Activated T-cell treated with anti-CD3 and anti-CD28 coated beads for 4 hours (primary cell): ENCODE data around the gene AKAP13.
A peak's percentile ranks its signal among the peaks of the same experiment; 100 is the strongest.
"Not testable (repeated sequence)": the region's sequence is repeated elsewhere in the genome, so short reads cannot be mapped to it uniquely, and the experiment has no call there.

Source experiments
- DNase-seq: peaks from one replicate; pipeline ENCODE4 v3.0.0-alpha.2; 2020

Gene AKAP13

DNA sequence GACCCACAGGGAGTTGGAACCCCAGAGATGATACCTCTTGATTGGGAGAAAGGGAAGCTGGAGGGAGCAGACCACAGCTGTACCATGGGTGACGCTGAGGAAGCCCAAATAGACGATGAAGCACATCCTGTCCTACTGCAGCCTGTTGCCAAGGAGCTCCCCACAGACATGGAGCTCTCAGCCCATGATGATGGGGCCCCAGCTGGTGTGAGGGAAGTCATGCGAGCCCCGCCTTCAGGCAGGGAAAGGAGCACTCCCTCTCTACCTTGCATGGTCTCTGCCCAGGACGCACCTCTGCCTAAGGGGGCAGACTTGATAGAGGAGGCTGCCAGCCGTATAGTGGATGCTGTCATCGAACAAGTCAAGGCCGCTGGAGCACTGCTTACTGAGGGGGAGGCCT lies 201.1 kb downstream of the AKAP13 start:
- DNase-seq: no peak

DNA sequence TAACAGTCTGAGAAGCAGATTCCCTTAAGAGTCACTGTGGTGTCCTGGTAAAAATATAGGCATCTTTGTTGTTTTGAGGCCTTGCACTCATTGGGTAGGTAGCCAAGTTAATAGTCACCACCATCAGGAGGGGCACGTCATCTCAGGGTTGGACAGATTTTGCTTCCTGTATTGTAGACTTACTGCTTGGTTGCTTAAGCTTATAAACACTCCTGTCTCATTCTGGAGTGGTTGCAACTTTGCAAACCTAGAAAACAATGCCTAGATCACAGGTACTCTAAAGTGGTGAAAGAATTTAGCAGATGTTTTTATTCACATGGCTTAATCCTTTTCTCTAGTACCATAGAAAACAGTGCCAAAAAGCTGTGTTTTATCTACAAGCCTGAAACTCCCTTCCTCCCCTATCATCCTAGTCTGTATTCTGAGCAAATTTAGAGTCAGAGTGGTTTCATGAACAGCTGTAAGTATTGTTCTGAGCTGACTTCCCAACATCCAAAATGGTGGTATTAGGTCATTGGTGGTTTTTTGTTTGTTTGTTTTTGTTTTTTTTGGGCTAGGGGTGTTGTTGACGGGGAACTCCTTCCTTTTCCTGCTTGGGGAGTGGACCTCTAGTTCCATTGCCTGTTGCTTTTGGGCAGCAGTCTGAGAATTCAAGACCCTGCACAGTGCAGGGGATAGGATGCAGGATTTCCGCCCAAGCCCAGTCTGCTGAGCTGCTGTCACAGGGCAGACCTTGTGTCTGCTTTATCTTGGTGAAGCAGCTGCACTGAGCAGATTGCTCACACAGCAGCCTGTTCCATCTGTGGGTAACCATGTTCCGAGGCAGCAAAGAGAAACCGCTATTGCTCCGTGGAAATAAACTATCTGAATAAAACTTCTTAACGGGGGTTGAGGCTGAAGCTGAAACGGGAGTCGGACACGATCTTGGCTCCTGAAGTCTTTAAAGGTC lies 202.0 kb downstream of the AKAP13 start:
- DNase-seq: peak; percentile 38

DNA sequence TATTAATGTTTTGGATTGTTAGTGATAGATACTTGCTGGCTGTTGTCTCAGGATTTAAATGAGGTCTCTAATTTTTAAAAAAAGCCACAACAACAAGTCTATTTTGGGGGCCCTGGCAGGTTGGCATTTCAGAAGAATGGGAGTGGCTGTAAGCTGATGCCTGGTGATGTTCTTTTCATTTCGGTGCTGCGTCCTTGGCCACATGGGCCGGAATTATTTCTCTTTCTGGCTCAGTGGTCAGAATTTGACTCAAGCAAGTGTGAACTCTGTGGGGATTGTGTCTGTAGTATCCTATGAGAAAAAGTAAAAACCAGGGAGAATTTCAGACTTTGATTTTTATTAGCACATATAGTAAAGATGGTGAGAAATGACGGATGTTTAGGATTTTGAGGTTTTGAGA lies 203.0 kb downstream of the AKAP13 start:
- DNase-seq: no peak

DNA sequence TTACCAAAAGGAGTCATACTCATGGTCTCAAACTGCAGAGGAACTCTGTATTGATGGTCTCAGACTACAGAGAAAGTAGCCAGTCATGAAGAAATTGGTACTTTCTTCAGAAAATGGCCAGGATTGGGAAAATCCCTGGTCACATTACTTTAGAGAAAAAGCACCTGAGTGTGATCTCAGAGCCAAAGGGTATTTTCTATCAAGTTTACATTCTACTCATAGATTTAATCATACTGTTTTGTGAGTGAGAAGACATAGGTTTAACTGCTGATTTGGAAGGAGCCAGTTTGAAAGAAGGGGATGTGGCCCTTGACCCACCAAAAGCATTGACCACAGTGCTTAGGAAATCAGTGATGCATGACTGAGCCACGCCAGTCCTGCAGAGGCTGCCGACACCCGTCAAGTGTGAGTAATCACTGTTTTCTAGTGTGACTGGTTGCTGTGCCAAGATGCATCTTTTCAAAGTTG lies 203.6 kb downstream of the AKAP13 start:
- DNase-seq: no peak

DNA sequence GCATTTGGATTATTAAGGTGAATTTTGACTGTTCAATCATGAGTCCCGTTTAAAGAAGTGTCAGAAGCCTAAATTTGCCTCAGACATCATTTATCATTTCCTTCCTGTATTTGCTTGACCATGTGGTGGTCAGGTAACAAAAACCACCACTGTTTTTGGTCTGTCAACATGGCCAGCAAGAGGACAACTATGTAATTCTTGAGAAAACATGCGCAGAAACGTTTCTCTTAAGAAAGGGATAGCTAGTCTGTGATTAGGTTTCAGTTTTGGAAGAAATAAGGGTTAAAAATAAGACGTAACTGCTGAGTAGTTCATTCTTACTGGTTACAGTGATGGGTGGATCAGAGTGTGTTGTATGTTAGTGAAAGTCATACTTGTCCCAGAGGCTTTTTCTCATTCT lies 204.5 kb downstream of the AKAP13 start:
- no peak for DNase-seq

DNA sequence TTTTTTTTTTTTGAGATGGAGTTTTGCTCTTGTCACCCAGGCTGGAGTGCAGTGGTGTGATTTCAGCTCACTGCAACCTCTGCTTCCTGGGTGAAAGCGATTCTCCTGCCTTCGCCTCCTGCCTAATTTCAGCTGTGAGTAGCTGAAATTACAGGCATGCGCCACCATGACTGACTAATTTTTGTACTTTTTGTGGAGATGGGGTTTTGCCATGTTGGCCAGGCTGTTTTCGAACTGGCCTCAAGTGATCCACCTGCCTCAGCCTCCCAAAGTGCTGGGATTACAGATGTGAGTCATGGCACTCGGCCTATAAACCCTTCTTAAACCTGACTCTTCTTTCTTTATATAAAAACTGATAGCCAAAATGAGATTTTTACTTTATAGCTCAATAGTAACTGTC lies 205.8 kb downstream of the AKAP13 start:
- DNase-seq: not testable (repeated sequence)

DNA sequence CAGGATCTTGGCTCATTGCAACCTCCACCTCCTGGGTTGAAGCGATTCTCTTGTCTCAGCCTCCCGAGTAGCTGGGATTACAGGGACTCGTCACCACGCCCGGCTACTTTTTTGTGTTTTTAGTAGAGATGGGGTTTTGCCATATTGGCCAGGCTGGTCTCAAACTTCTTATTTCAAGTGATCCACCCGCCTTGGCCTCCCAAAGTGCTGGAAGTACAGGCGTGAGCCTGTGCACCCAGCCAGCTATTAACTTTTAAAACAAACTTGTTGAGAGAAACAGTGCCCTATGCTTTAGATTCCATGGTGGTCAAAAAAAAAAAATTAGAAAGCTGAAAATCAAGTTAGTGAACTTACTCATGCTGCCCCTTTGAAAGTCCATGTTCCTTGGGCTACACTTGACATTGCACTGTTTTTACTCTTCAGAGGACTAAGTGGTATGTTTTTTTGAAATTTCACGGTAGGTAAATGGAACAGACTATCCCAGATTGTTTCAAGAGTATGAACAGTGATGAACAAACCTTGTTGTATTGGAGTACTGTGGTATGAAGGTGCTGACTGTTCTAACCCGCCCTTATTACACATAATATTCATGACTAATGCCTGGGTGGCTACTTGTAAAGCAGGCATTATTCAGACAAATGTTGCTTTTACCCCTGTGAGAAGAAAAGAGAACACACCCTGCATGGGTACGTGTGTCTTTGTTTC lies 207.5 kb downstream of the AKAP13 start:
- DNase-seq: no peak

DNA sequence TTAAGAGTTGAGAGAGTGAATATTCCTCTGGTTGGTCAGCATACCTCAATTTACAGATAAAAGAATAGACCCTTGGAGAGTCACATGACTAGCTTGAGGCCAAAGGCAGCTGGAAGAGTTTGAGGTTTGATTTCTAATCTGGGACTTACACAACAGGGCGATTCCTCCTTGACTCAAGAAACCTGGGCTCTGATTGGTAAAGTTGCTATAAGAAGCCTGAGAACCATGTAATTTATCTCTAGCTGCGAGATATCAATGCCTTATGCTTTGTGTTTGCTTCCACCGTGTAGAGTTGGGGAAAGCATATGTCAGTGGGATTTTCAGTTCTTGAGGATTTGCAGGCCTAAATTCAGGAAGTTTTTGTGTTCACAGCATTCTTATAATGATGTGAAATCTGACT lies 208.3 kb downstream of the AKAP13 start:
- no peak for DNase-seq

DNA sequence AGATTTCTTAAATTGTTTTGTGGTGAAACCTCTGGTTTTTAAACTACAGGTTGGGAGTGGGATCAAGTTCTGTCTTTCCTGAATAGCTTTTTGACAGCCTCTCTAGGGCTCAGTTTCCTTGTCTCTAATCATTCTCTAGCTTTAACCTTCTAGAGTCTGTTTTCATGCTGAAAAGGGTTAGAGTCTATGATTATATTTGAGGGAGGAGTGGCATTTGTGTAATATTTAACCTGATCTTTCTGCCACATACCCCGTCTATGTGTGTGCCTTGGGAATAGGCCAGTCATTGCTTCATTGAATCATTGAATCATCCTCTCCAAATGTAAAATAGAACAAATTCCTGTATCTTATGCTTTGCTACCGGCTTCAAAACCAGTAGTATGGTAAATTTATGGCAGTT lies 209.4 kb downstream of the AKAP13 start:
- DNase-seq: no peak

DNA sequence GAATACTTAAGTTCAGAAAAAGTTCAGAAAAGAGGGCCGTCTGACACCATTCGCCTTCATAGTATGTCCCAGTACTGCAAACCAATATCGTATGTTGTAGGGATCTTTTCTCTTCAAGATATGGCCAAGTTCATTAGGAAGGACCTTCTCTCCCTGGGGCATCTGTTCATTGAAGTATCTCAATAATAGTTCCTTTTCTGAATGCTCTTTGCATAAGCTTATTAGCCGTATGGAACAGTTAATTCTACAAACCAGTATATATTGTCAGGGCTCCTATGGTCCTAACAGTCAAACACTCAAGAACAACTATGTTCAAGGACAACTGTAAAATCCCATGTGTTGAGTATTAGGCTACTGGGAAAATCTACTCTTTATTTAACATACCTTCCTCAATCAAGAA lies 211.2 kb downstream of the AKAP13 start:
- no peak for DNase-seq

DNA sequence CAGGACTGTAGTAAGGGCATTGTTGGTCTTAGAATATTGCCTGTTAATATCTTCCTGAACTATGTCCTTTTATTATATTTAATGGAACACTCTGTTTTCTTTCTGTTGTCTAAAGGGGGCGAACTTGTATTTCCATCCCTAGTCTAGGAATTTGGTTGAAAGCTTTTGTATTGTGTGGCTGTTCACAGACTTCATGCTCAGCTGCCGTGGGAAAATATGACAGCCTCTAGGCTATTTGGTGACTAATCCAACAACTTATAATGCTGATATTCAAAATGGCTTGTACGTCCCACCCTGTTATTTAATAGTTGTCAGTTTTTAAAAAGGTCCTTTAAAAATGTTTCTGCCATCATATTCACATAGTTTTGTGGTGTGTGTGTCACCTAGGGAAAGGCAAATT lies 211.7 kb downstream of the AKAP13 start:
- DNase-seq: no peak

DNA sequence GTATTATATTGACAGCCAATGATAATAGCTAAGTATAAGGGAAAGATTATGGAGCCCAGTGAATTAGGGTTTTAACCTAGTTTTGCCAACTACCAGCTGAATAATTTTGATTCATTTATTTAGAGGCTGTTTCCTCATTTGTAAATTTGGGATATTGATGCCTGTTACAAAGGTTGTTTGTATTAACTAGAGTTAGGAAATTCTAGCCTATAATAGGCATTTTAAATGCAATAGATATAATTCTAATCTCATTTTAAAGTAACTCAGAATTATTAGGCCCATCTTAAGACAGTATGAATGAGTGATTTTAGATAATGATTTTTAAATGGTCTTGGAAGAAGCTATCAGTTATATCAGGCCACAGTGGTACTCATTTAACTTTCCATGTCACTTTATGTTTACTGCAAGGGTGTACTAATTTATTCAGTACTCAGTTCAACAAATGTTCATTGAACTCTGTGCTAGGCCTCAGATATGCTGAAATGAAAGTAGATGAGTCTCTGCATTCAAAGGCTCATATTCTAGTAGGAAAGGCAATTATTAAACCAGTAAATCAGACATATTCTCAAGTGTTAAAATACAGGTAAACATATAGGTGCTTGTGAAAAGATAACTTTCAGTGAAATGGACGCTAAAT lies 213.5 kb downstream of the AKAP13 start:
- DNase-seq: no peak

DNA sequence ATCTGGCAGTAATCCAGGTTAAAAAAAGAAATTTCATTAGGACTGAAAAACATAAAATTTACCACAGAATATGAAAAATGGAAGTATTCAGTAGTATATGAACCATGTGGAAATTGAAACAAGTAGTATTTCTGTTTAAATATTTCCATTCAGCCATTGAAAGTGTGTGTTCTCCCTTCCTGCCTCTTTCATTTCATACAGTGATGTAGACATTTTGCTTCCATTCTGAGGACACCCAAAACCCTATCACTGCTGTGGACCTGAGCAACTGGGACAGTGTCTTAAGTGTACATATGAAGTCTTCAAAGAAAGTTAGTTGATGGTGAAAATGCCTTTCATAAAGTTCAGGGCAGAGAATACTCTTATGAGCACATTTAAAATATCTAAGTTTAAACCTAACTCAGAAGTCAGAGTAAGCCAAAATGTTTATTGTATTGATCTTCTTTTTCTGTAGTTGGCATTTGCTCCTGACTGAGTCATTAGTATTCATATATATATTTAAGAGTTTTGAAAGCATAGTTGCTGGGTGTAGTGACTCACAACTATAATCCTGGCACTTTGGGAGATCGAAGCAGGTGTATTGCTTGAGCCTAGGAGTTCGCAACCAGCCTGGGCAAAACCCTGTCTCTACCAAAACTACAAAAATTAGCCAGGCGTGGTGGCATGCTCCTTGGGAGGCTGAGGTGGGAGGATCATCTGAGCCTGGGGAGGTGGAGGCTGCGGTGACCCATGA lies 215.6 kb downstream of the AKAP13 start:
- DNase-seq: no peak

DNA sequence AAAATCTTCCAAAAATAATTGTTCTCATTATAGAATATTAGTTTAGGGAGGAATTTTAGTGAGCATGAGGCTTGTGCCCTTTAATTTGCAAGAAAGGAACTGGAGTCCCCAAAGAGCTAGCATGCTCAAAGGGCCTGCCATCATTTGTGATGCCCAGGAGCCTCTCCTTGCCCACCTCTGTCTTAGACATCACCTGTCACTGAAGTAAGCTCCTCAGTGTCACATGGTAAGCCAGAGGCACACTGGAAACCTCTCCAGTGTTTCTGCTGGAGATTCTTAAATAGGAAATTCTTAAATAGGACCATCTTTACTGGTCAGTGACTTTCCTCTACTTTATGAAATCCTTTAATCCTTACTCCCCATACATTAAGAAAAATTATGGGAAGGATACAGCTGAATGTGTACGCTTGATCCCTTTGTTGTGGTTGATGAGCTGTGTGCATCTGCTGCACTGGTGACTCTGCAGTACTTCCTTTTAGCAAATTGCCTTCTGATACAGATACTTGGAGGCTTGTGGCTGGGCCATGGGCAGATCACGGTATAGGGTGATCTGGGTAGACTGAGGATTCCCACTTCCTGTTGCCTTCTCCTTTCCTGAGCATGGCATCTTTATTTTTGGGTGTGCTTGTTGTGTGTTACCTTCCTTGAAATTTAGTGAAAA lies 216.9 kb downstream of the AKAP13 start:
- DNase-seq: no peak

DNA sequence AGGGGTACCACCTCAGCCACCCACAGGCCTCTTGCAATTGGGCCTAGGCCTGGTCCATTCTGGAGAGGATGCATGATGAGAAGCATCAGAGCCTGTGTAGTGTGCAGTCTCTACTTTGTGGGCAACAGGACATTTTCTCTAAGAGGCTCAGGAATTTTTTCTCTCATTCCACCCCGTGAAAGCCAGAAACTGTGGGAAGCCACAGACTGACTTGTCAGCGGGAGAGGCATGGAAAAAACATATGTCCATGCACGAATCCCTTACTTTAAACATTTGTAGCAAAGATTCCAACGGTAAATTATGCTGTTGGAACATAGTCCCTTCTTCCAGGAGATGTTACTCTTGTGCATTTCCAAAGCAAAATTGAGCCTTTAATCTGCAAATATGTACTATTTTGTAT lies 217.8 kb downstream of the AKAP13 start:
- DNase-seq: no peak

DNA sequence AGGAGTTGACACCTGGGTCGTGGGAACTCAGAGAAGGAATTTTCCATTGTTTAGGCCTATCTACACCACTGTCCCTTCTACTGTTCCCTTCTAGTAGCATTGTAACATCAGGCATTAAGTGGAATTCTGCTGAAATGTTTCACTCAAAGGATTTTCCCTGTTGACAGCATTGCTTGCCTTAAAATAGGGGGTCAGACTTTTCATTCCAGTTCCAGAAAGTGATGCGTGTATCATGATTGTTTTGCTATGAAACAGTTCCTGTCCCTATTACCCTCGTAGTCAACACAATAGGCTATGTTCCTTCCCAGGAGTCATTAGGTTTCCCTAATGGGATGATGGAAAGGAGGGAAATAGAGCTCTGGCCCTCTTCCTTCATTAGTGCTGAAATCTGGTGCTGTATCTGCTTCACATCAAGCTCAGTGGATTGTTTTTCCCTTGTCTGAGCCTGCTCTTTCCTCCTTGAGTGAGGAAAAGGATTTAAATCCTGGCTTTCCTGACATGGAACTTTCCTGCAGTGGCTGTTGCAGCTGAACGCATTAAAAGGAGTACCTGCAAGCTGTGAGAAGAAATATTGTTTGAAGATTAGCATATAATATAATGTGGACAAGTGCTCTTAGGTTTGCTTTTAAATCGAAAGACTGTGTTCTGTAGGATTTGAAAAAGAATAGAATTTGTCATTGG lies 218.5 kb downstream of the AKAP13 start:
- no peak for DNase-seq

DNA sequence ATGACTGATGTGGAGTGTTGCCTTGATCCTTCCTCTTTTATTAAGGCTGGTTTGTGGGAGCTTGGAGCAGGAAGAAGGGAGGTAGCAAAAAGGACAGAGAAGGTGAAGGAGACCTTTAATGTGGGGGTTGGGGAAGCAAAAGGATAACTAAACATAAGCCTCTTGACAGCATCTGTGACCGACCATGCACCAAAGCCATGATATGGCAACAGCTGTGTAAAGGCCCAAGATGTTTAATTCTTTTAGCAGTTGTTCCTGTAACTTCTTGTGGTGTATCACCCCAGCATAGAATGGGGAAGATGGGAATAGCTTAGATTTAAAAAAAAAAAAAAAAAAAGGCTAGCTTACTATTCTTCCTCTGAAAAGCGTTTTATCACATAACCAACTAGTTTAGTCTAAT lies 219.6 kb downstream of the AKAP13 start:
- no peak for DNase-seq

DNA sequence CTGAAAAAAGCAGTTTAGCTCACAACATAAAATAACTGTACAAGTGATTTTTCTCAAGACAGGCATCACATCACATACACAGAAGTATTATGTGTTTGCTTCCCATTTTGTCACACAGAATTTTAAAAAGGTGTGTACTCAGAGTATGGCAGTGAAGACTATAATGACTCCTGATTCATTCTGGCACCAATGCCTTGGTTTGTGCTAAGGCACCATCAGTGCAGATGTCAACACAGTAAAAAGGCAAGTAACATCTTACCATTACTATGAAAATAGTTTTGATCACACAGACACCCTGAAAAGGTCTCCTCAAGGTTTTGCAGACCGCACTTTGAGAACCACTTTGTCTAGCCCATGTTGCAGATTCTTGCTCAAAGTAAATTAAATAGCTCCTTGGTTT lies 222.8 kb downstream of the AKAP13 start:
- DNase-seq: no peak

DNA sequence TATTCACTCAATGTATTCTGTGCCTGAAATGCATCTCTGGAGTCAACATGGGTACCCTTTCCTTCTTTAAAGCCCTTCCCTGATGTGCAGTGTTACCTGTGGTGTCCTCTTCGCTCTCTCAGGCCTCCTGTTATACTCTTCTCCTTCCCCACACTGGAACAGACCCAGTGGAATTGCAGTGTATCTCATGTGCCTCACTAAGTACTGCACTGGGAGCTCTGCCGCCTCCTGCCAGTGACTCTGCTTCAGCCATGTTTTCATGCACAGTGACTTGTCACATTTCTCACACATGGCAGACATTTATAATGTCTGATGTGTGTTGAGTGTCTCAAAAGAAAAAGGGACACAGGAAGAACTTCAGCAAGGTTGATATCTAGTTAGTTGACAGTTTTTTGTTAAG lies 223.3 kb downstream of the AKAP13 start:
- DNase-seq: no peak

DNA sequence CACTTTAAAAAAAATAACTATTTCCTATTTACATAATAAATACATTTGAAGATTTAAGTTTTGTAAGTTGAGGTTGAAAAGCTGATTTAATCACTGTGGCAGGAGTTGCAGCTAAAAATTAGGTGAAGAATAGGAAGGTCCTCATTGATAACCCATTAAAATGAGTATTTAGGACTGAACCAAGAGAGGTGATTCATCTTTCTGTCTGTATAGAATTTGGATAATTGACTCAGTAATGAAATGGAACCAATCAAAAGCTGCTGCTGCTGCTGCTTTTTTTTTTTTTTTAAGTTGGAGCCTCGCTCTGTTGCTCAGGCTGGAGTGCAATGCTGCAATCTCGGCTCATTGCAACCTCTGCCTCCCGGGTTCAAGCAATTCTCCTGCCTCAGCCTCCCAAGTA lies 223.8 kb downstream of the AKAP13 start:
- no peak for DNase-seq

DNA sequence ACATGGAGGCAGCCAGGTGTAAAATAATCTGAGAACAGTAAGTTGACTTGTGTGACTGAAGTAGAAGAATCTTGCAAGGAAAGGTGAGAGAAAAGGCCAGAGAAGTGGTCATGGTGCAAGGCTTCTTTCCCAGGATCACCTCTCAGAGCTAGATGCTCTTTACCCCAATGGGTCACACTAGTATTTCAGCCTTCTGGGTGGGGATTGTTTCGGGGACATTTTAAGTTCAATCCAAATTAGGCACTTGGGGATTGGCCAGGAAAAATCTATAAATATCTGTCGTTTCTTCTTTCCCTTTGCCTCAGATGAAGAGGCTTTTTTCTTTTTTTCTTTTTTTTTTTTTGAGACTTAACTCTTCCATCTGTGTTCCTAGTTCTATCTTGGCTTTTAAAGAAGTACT lies 226.3 kb downstream of the AKAP13 start:
- no peak for DNase-seq
